ENCODE measurements around the gene GPX4.

Gene GPX4

DNA sequence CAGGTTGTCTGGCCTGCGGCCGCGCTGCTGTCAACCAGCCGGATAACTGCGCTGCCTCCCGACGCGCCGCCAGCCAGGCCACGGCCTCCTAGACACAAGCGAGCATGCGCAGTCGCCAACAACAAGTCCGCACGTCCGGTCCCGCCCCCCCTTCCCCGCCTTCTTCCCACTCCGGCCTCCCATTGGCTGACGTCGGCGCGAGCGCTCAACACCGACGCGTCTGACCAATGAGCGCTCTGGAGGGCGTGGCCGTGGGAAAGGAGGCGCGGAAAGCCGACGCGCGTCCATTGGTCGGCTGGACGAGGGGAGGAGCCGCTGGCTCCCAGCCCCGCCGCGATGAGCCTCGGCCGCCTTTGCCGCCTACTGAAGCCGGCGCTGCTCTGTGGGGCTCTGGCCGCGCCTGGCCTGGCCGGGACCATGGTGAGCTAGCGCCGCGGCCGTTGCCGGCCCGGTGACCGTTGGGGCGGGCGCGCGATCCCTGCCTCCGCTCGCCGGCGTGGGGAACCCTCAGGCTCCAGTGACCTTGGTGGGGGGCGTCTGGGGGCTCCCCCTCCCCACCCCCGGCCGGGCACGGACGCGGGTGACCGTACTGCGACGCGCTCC lies at the start of gene GPX4:
Gene GPX4 (plus strand): TSS at position 287 of the 603 bp plus-strand sequence. CDS start 50 bp downstream, at position 337.
- DNase-seq, result peak; percentile 99 to 100
- H3K4me3 ChIP-seq, result peak within 1 kb of the TSS; percentile 95 to 98
- H3K27me3 ChIP-seq, result no peaks in the 10 kb centered on the region
- intact Hi-C loops (cut with DNase I; ENCODE audit: low total_unique reads), result loop anchor here (2.0 to 10.0 kb wide), 3 partner anchors 82 to 179 kb away; partner anchors contain the start of genes ARID3A, ATP5F1D, RNU6-2 and TMEM259
- H3K4me1 ChIP-seq, result peaks cover 7 to 77% (median 63%) of the 10 kb centered on the region in 4 donors
- H3K9me3 ChIP-seq, result peaks cover 0 to 7% (median 0%) of the 10 kb centered on the region in 3 donors
- peaks cover 23 to 39% (median 37%) of the 10 kb centered on the region in 3 donors for H3K36me3 ChIP-seq
- TF ChIP-seq, protein P1, sequence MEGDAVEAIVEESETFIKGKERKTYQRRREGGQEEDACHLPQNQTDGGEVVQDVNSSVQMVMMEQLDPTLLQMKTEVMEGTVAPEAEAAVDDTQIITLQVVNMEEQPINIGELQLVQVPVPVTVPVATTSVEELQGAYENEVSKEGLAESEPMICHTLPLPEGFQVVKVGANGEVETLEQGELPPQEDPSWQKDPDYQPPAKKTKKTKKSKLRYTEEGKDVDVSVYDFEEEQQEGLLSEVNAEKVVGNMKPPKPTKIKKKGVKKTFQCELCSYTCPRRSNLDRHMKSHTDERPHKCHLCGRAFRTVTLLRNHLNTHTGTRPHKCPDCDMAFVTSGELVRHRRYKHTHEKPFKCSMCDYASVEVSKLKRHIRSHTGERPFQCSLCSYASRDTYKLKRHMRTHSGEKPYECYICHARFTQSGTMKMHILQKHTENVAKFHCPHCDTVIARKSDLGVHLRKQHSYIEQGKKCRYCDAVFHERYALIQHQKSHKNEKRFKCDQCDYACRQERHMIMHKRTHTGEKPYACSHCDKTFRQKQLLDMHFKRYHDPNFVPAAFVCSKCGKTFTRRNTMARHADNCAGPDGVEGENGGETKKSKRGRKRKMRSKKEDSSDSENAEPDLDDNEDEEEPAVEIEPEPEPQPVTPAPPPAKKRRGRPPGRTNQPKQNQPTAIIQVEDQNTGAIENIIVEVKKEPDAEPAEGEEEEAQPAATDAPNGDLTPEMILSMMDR (IDR thresholded peaks at IDR 0.05), result peak in 1 of 2 experiments; percentile 6
- H3K27ac ChIP-seq, result peak within 1 kb of the TSS; percentile 99 to 100

- DNase-seq, result no peak
- peaks cover 9 to 25% (median 14%) of the 10 kb centered on the region in 3 donors for H3K36me3 ChIP-seq
- H3K4me1 ChIP-seq, result no peaks in the 10 kb centered on the region
- no peak overlapping the region for H3K27ac ChIP-seq
- H3K9me3 ChIP-seq, result peaks cover 4 to 39% (median 38%) of the 10 kb centered on the region in 3 donors
- no peaks in the 10 kb centered on the region for H3K27me3 ChIP-seq
- TF ChIP-seq, protein P1 (IDR thresholded peaks at IDR 0.05), result no peak
- H3K4me3 ChIP-seq, result no peak overlapping the region
- intact Hi-C loops (cut with DNase I; ENCODE audit: low total_unique reads), result no loop called here
Measured at GRCh38 chr19:1054102-1055027, 49.4 kb upstream of the GPX4 start.

DNA sequence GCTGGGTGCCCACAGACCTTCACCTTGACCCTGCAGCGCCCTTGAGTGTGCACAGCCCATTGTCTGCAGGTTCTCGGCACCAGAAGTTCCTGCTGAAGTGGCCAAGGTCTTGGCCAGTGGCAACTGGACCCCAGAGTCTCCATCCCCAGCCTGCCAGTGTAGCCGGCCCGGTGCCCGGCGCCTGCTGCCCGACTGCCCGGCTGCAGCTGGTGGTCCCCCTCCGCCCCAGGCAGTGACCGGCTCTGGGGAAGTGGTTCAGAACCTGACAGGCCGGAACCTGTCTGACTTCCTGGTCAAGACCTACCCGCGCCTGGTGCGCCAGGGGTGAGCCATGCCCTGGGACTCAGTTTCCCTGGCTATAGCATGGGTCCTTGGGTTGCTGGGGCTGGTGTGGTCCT lies 48.8 kb upstream of the GPX4 start:
- no peak overlapping the region for H3K4me3 ChIP-seq
- no peak overlapping the region for H3K27ac ChIP-seq
- DNase-seq, result no peak
- H3K9me3 ChIP-seq, result peaks cover 4 to 44% (median 43%) of the 10 kb centered on the region in 3 donors
- no peaks in the 10 kb centered on the region for H3K27me3 ChIP-seq
- H3K36me3 ChIP-seq, result peaks cover 9 to 27% (median 14%) of the 10 kb centered on the region in 3 donors
- TF ChIP-seq, protein P1 (IDR thresholded peaks at IDR 0.05), result no peak
- no peaks in the 10 kb centered on the region for H3K4me1 ChIP-seq
- intact Hi-C loops (cut with DNase I; ENCODE audit: low total_unique reads), result no loop called here

DNA sequence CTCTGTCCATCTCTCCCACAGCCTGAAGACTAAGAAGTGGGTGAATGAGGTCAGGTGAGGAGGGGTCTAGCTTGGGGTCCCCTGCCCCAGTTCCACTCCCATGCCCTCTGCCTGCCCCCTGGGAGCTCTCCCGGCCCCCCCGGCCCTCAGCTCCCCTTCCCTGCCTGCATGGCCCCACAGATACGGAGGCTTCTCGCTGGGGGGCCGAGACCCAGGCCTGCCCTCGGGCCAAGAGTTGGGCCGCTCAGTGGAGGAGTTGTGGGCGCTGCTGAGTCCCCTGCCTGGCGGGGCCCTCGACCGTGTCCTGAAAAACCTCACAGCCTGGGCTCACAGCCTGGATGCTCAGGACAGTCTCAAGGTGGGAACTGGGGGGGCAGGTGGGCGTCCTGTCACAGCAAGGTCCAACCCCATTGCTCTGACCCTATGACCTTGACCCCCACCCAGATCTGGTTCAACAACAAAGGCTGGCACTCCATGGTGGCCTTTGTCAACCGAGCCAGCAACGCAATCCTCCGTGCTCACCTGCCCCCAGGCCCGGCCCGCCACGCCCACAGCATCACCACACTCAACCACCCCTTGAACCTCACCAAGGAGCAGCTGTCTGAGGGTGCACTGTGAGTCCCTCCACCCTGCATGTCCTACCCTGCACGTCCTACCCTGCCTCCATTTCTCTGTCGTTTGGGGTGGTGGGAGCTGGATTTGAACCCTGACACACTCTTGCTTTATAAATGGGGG lies 47.7 kb upstream of the GPX4 start:
- TF ChIP-seq, protein P1 (IDR thresholded peaks at IDR 0.05), result no peak
- intact Hi-C loops (cut with DNase I; ENCODE audit: low total_unique reads), result no loop called here
- DNase-seq, result no peak
- Histone ChIP-seq H3K4me3 (no peak overlapping the region), H3K36me3 (peaks cover 9 to 27% (median 14%) of the 10 kb centered on the region in 3 donors), H3K27me3 (no peaks in the 10 kb centered on the region), H3K27ac (no peak overlapping the region), H3K4me1 (no peaks in the 10 kb centered on the region), H3K9me3 (peaks cover 4 to 44% (median 43%) of the 10 kb centered on the region in 3 donors)

DNA sequence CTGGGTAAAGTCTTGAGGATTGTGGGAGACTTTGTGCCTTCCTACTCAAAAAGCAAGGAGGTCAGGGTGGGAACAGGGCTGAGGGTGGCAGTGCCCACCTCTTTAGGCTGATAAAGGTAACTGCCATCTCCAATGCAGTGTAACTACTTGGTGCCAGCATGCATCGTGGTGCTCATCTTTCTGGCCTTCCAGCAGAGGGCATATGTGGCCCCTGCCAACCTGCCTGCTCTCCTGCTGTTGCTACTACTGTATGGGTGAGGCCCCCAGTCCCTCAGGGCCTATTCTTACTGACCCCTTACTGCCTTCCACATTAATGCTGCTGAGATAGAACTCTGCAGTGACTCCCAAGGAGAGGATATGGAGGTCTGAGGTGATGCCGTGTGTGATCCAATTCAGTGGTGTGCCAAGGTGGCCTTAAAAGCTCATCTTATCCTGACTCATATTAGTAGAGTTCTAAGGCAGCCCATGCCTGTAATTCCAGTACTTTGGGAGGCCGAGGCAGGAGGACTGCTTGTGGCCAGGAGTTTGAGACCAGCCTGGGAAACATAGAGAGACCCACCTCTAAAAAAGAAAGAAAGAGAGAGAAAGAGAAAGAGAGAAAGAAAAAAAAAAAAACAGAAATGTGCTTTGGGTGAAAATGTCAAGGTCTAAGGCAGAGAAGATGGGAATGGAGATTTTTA lies 46.5 kb upstream of the GPX4 start:
- no peak overlapping the region for H3K4me3 ChIP-seq
- peaks cover 9 to 27% (median 14%) of the 10 kb centered on the region in 3 donors for H3K36me3 ChIP-seq
- intact Hi-C loops (cut with DNase I; ENCODE audit: low total_unique reads), result no loop called here
- DNase-seq, result no peak
- no peaks in the 10 kb centered on the region for H3K4me1 ChIP-seq
- peaks cover 4 to 44% (median 43%) of the 10 kb centered on the region in 3 donors for H3K9me3 ChIP-seq
- H3K27ac ChIP-seq, result no peak overlapping the region
- TF ChIP-seq, protein P1 (IDR thresholded peaks at IDR 0.05), result no peak
- H3K27me3 ChIP-seq, result no peaks in the 10 kb centered on the region

Data from tibial artery (tissue), 4 donors.